Measurements from ENCODE around the gene MRPL46. TPM values are rescaled to one million over a fixed set of nuclear protein-coding genes. Genes with fewer than 3 reads are reported as not detected.
A peak's percentile ranks its signal among the peaks of the same experiment; 100 is the strongest.

Gene MRPL46
- total and polyA plus RNA-seq, 2 of the 13 experiments (the other 11 are each of a cell fraction or from before 2014, with no cell fraction given), result 62.9 to 79.2 TPM

- Histone ChIP-seq H3K27ac (ENCODE audit: extremely low read length, insufficient read depth, low read length) (no peak overlapping the region), H3K79me2 (ENCODE audit: insufficient read depth, low read length) (no peaks in the 10 kb centered on the region), H3K9me3 (ENCODE audit: low read length) (no peaks in the 10 kb centered on the region), H3K4me3 (replicated peaks in 1 of 3; ENCODE audit: insufficient read depth in 1 of 3, low read depth in 2 of 3, low read length in 3 of 3) (no peak overlapping the region), H3K4me1 (ENCODE audit: insufficient read depth, low read length) (no peaks in the 10 kb centered on the region), H4K20me1 (ENCODE audit: insufficient read depth, low read length) (no peaks in the 10 kb centered on the region), H3K36me3 (replicated peaks in 1 of 2; ENCODE audit: control insufficient read depth in 1 of 2, insufficient read depth in 2 of 2, low read length in 2 of 2) (no peaks in the 10 kb centered on the region), H3K9ac (ENCODE audit: insufficient read depth, low read depth, low read length) (no peak overlapping the region), H2AFZ (ENCODE audit: low read length) (no peak overlapping the region), H3K27me3 (ENCODE audit: control insufficient read depth in 1 of 2, insufficient read depth in 2 of 2, low read length in 2 of 2) (no peaks in the 10 kb centered on the region), H3K4me2 (ENCODE audit: low read depth, low read length) (no peak overlapping the region)
- ChIA-PET POLR2A (no interaction called here), CTCF (ENCODE audit: low intra/inter-chr PET ratio, low total read pairs) (no interaction called here)
- no TSS peak for BruUV-seq (replicated peaks)
- intact Hi-C loops (cut with micrococcal nuclease; ENCODE audit: unreplicated experiment) (no loop called here), in situ Hi-C loops (cut with HindIII; ENCODE audit: extremely low pct_ligation_motif_present, low pct_unique_long_range_greater_than_20kb) (no loop called here)
- 91% methylated on average over 1 of the region's 1 CpG for WGBS (ENCODE audit: low lambda C conversion rate)
- TF ChIP-seq MAFK (conservative IDR thresholded peaks at IDR 0.05 in 1 of 2, IDR thresholded peaks at IDR 0.05 in 1 of 2; ENCODE audit: low read length in 2 of 2) (0 out of 4 replicates have a peak, but pooled peaks of 1 of the 2 experiments have one; percentile 21), PAWR (CRISPR knock-in tag; IDR thresholded peaks at IDR 0.05; ENCODE audit: borderline replicate concordance) (no peak)
- ATAC-seq (no peak), FAIRE-seq (no peak), DNase-seq (ENCODE audit: low spot score) (no peak)
Measured at GRCh38 chr15:88504445-88504844, 37.3 kb upstream of the MRPL46 start.

DNA sequence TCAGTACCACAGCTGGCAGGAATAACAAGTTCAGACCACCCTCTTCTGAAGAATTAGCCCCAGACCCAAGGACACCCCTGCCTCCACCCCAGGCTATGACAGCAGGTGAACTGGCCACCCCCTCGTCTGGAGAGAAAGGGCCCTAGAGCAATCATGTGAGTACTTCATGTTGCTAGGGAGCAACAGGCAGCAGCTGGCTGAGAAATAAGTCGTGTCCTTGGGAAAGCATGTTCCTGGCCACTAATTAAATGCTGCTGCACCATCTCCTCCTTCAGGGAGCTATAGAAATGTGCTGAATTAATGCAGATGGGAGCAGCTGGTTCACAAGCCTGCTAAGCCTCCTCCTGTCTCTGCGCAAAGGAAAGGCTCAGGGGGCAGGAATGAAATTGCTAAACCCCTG is 31.8 kb upstream of the MRPL46 start:
- CTCF ChIA-PET (ENCODE audit: low intra/inter-chr PET ratio, low total read pairs), result no interaction called here
- no peak overlapping the region for H3K9ac ChIP-seq (ENCODE audit: insufficient read depth, low read depth, low read length)
- in situ Hi-C loops (cut with HindIII; ENCODE audit: extremely low pct_ligation_motif_present, low pct_unique_long_range_greater_than_20kb), result no loop called here

More for the DNA sequence above, 31.8 kb upstream of the MRPL46 start:
- TF ChIP-seq ATF7 (IDR thresholded peaks at IDR 0.05), result no peak
- TF ChIP-seq ATF7 (CRISPR knock-in tag; IDR thresholded peaks at IDR 0.05), result no peak
- FAIRE-seq (no peak), DNase-seq (ENCODE audit: low spot score) (no peak), ATAC-seq (no peak)
- Histone ChIP-seq H2AFZ (ENCODE audit: low read length) (no peak overlapping the region), H3K4me3 (replicated peaks in 1 of 3; ENCODE audit: insufficient read depth in 1 of 3, low read depth in 2 of 3, low read length in 3 of 3) (no peak overlapping the region), H3K79me2 (ENCODE audit: insufficient read depth, low read length) (no peaks in the 10 kb centered on the region), H3K4me2 (ENCODE audit: low read depth, low read length) (no peak overlapping the region), H3K4me1 (ENCODE audit: insufficient read depth, low read length) (peaks cover 16% of the 10 kb centered on the region), H4K20me1 (ENCODE audit: insufficient read depth, low read length) (no peaks in the 10 kb centered on the region), H3K36me3 (replicated peaks in 1 of 2; ENCODE audit: control insufficient read depth in 1 of 2, insufficient read depth in 2 of 2, low read length in 2 of 2) (no peaks in the 10 kb centered on the region), H3K27me3 (ENCODE audit: control insufficient read depth in 1 of 2, insufficient read depth in 2 of 2, low read length in 2 of 2) (no peaks in the 10 kb centered on the region), H3K9me3 (ENCODE audit: low read length) (no peaks in the 10 kb centered on the region), H3K27ac (ENCODE audit: extremely low read length, insufficient read depth, low read length) (no peak overlapping the region)
- intact Hi-C loops (cut with micrococcal nuclease; ENCODE audit: unreplicated experiment), result no loop called here
- no CpG with 5 or more reads among the region's 3 CpGs for WGBS (ENCODE audit: low lambda C conversion rate)
- no TSS peak for BruUV-seq (replicated peaks)
- POLR2A ChIA-PET, result interaction anchor here (0.9 to 1.2 kb wide), 2 partner anchors 32 to 33 kb away, joined by 3 to 4 read pairs; partner anchors contain the start of genes MRPL46 and MRPS11
